Fibroblast of pulmonary artery (primary cell): ENCODE measurements around the gene HSPA1L.
"Not testable (repeated sequence)": the region's sequence is repeated elsewhere in the genome, so short reads cannot be mapped to it uniquely, and the experiment has no call there.

ENCODE experiments used
- DNase-seq: peaks from one replicate; pipeline ENCODE4 v3.0.0-alpha.2; 2010; ENCODE audit warnings: low read depth
- H3K4me3 ChIP-seq: replicated peaks from 2 replicates; pipeline ENCODE4 v1.5.1; 2011; ENCODE audit warnings: low read depth, mild to moderate bottlenecking, control low read depth, low read length, moderate library complexity
- TF ChIP-seq, protein P1 (sequence below): IDR thresholded peaks from 2 replicates; pipeline ENCODE4 v1.5.1; 2011; ENCODE audit warnings: mild to moderate bottlenecking, control low read depth, low read length, inconsistent platforms; ENCODE audit errors: missing control alignments

The HSPA1L gene

DNA sequence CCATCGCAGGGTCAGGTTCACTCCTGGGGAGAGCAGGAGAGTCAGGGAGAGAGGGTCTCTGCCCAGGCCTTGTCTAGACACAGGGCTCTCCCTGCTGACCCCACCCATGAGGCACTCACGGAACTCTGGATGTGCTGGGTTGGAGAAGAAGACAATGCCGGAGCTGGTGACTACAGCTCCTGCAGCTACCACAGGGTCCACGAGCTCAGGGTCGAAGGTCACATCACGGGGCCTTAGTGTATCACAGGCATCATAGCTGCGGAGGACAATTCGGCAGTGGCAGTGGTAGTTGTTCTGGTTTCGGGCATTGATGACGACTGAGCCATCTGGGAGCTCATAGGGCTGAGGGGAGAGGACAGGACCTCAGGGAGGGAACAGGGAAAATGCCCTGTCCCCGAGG is 44.8 kb upstream of the HSPA1L start:
- DNase-seq = no peak
- no peak overlapping the region for H3K4me3 ChIP-seq
- TF ChIP-seq, protein P1, sequence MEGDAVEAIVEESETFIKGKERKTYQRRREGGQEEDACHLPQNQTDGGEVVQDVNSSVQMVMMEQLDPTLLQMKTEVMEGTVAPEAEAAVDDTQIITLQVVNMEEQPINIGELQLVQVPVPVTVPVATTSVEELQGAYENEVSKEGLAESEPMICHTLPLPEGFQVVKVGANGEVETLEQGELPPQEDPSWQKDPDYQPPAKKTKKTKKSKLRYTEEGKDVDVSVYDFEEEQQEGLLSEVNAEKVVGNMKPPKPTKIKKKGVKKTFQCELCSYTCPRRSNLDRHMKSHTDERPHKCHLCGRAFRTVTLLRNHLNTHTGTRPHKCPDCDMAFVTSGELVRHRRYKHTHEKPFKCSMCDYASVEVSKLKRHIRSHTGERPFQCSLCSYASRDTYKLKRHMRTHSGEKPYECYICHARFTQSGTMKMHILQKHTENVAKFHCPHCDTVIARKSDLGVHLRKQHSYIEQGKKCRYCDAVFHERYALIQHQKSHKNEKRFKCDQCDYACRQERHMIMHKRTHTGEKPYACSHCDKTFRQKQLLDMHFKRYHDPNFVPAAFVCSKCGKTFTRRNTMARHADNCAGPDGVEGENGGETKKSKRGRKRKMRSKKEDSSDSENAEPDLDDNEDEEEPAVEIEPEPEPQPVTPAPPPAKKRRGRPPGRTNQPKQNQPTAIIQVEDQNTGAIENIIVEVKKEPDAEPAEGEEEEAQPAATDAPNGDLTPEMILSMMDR = no peak

DNA sequence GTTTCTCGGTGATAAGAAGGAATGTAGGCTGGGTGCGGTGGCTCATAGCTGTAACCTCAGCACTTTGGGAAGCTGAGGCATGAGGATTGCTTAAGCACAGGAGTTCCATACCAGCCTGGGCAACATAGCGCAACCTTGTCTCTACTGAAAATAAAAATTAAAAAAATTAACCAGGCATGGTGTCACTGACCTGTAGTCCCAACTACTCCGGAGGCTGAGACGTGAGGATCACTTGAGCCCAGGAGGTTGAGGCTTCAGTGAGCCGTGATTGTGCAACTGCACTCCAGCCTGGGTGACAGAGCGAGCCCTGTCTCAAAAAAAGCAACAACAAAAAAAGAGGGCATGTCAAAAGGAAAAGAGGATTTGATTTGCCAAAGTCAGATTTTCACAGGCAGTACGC is 43.6 kb upstream of the HSPA1L start:
- no peak for DNase-seq
- no peak overlapping the region for H3K4me3 ChIP-seq
- TF ChIP-seq, protein P1 = no peak

DNA sequence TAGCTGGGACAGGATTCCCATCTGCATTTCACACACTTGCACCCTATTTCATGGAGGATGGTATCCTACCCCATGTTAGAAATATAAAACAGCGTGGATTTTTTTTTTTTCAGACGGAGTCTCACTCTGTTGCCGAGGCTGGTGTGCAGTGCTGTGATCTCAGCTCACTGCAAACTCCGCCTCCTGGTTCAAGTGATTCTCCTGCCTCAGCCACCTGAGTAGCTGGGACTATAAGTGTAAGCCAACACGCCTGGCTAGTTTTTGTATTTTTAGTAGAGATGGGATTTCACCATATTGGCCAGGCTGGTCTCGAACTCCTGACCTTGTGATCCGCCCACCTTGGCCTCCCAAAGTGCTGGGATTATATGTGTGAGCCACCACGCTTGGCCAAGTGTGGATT is 42.7 kb upstream of the HSPA1L start:
- not testable (repeated sequence) for H3K4me3 ChIP-seq, DNase-seq

DNA sequence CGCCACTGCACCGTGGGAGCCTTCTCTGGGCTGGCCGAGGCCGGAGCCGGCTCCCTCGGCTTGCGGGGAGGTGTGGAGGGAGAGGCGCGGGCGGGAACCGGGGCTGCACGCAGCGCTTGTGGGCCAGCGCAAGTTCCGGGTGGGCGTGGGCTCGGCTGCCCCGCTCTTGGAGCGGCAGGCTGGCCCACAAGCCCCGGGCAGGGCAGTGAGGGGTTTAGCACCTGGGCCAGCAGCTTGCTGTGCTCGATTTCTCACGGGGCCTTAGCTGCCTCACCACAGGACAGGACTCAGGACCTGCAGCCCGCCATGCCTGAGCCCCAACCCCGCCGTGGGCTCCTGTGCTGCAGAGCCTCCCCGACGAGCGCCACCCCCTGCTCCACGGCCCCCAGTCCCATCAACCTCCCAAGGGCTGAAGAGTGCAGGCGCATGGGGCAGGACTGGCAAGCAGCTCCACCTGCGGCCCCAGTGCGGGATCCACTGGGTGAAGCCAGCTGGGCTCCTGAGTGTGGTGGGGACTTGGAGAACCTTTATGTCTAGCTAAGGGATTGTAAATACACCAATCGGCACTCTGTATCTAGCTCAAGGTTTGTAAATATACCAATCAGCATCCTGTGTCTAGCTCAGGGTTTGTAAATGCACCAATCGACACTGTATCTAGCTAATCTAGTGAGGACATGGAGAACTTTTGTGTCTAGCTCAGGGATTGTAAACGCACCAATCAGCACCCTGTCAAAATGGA is 37.1 kb upstream of the HSPA1L start:
- DNase-seq, H3K4me3 ChIP-seq: not testable (repeated sequence)

DNA sequence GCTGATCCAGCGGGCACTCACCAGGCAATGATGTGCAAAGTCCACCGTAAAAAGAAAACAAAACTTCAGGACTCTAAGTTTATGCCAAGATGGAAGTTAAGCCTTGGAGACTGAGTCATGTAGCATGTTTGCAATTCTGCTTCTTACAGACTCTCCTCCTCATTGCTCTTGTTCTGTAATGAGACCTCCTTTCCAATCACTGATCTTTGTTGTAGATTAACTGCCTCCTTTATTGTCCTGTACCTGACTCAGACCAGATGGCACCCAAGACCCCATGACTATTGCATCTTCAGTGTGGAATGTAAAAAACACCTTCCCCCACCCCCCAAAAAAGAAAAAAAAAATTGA is 36.4 kb upstream of the HSPA1L start:
- TF ChIP-seq, protein P1 = no peak
- no peak for DNase-seq
- H3K4me3 ChIP-seq = no peak overlapping the region

DNA sequence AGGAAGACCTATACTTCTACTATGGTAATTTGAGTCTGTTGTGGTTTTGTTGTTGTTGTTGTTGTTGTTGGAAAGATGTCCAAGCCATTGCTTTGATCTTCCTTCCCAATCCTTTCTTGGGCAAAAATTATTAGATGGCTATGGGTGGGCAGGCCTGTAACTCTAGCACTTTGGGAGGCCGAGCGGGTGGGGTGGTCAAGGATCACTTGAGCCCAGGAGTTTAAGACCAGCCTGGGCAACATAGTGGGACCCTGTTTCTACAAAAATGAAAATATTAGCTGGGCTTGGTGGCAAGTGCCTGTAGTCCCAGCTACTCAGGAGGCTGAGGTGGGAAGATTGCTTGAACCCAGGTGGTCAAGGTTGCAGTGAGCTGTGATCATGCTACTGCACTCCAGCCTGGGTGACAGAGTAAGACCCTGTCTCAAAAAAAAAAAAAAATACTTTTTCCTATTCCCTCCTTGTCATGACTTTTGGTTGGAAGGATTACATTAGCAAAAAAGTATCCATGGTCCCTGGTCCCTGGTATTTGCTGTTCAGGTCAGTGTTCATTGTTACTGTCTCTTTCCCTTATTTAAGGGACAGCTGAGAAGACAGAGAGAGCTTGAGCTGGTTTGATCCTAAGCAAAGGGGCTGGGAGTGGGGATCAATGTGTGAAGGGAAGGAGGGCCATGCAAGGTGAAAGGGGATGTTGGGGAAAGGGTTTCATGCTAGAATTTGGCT is 35.8 kb upstream of the HSPA1L start:
- TF ChIP-seq, protein P1 = no peak
- no peak for DNase-seq
- no peak overlapping the region for H3K4me3 ChIP-seq

DNA sequence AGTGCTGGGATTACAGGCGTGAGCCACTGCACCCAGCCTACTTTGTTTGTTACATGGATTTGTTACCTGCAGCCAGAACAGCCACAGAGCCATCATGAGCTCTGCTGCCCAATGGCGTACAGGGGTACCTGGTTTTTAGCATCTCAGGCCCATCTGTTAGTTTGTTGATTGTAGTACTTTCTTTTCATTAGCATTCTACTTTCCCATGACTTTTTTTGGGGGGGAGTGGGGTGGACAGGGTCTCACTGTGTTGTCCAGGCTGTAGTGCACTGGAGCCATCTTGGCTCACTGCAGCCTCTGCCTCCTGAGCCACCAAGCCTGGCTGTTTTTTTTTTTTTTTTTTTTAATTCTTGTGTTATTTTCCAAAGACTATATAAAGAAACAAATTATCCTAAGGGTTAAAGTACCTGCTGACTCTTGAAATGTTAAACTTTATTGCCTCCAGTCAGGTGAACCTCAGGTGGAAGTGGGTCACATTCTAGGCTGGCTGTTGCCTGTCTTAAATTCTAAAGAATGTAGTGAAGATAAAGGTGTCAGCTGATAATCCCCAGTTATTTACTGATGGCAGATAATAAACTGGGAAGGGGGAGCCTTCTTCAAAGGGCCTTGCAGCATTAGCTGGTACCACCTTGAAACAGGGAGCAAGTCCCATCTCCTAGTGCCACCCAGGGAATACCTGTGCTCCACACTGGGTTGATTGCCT is 32.3 kb upstream of the HSPA1L start:
- DNase-seq = no peak
- H3K4me3 ChIP-seq = no peak overlapping the region
- TF ChIP-seq, protein P1 = no peak
